H1 (cell line): ENCODE data around the gene ALK. TPM values are rescaled to one million over a fixed set of nuclear protein-coding genes. Genes with fewer than 3 reads are reported as not detected.

ENCODE experiments used
- EGR1 ChIP-seq: IDR thresholded peaks from 2 replicates; pipeline ENCODE4 v1.6.1; 2011; ENCODE audit warnings: low read depth, low read length, borderline replicate concordance
- GTF2F1 ChIP-seq: IDR thresholded peaks from 2 replicates; pipeline ENCODE4 v1.6.1; 2012; ENCODE audit warnings: low read depth, low read length, improper control_type of control experiment, borderline replicate concordance
- JUND ChIP-seq: IDR thresholded peaks from 2 replicates; pipeline ENCODE4 v1.6.1; 2011; ENCODE audit warnings: mild to moderate bottlenecking, improper control_type of control experiment, low read length
- NANOG ChIP-seq: IDR thresholded peaks from 2 replicates; pipeline ENCODE4 v1.6.1; 2011; ENCODE audit warnings: low read length, low read depth, mild to moderate bottlenecking, inconsistent platforms; ENCODE audit not compliant: insufficient read depth, poor library complexity, severe bottlenecking
- RAD21 ChIP-seq, 2 experiments: IDR thresholded peaks in 1 of 2; conservative IDR thresholded peaks in 1 of 2; 2 replicates each; pipeline ENCODE4 v1.6.1; 2011; ENCODE audit warnings: low read depth in 2 of 2, low read length in 2 of 2, improper control_type of control experiment in 1 of 2, inconsistent platforms in 1 of 2, mild to moderate bottlenecking in 1 of 2, moderate library complexity in 1 of 2
- RNF2 ChIP-seq: fragments of 200-900, 300-1000 bp; sonication (generic); IDR thresholded peaks from 2 replicates; pipeline ENCODE4 v1.7.1; 2016; ENCODE audit warnings: borderline replicate concordance, low read depth, mild to moderate bottlenecking, antibody characterized with exemption, low read length; ENCODE audit not compliant: poor library complexity, severe bottlenecking; ENCODE audit errors: missing control alignments
- polyA plus RNA-seq, 7 experiments: library from polyadenylated mRNA; depleted of rRNA in 3 of 7; stranded (reverse) in 5 of 7; unstranded in 2 of 7; fragments of >200 nt in 5 of 7; fragments of 200-250 nt in 2 of 7; gene quantifications; 1 replicate in 5 of 7; 2 replicates in 1 of 7; 4 replicates in 1 of 7; pipeline versions ENCODE4 v1.2.1 to v1.2.3, GENCODE V29; 2011 to 2013; ENCODE audit warnings: missing spikeins in 2 of 7, mixed read lengths in 2 of 7
- total RNA-seq: library from RNA; stranded (reverse); fragmentation: NEBNext Ultra II Directional; extraction: Animal tissue kit (Norgen Biotek cat#: 25700); gene quantifications from 2 replicates; pipeline ENCODE4 v1.2.1, GENCODE V29; 2021
- TF ChIP-seq, protein P1 (sequence below): fragments of 300-600 bp; sonication (generic); IDR thresholded peaks from 2 replicates; pipeline ENCODE4 v1.7.1; 2012; ENCODE audit warnings: low read length, moderate library complexity, mild to moderate bottlenecking, inconsistent platforms; ENCODE audit not compliant: insufficient replicate concordance
- TF ChIP-seq, protein P2 (sequence below), 3 experiments: IDR thresholded peaks; 1 replicate in 2 of 3; 2 replicates in 1 of 3; pipeline versions ENCODE4 v1.5.1 to v1.6.1; 2011; ENCODE audit warnings: low read length in 3 of 3, mild to moderate bottlenecking in 3 of 3, inconsistent platforms in 2 of 3, low read depth in 1 of 3, moderate library complexity in 1 of 3; ENCODE audit not compliant: insufficient read depth in 1 of 3; ENCODE audit errors: control extremely low read depth in 1 of 3

Gene ALK
- total and polyA plus RNA-seq, 2 of the 8 experiments (the other 6 are each of a cell fraction or from before 2014, with no cell fraction given), result 0.02 to 0.09 TPM

DNA sequence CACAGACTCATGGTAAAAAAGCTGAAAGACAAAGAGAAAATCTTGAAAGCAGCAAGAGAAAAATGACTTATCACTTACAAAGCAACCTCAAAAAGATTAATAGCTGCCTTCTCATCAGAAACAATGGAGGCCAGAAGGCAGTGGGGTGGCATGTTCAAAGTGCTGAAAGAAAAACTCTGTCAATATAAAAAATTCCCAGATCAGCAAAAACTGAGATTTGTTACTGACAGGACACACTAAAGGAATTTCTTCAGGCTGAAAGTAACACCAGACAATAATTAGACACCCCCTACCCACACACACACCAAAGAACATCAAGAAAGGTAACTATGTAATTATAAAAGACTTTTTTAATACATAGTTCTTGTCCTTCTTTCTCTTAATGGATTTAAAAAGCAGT lies 495.0 kb downstream of the ALK start (continued):
- TF ChIP-seq, protein P1, sequence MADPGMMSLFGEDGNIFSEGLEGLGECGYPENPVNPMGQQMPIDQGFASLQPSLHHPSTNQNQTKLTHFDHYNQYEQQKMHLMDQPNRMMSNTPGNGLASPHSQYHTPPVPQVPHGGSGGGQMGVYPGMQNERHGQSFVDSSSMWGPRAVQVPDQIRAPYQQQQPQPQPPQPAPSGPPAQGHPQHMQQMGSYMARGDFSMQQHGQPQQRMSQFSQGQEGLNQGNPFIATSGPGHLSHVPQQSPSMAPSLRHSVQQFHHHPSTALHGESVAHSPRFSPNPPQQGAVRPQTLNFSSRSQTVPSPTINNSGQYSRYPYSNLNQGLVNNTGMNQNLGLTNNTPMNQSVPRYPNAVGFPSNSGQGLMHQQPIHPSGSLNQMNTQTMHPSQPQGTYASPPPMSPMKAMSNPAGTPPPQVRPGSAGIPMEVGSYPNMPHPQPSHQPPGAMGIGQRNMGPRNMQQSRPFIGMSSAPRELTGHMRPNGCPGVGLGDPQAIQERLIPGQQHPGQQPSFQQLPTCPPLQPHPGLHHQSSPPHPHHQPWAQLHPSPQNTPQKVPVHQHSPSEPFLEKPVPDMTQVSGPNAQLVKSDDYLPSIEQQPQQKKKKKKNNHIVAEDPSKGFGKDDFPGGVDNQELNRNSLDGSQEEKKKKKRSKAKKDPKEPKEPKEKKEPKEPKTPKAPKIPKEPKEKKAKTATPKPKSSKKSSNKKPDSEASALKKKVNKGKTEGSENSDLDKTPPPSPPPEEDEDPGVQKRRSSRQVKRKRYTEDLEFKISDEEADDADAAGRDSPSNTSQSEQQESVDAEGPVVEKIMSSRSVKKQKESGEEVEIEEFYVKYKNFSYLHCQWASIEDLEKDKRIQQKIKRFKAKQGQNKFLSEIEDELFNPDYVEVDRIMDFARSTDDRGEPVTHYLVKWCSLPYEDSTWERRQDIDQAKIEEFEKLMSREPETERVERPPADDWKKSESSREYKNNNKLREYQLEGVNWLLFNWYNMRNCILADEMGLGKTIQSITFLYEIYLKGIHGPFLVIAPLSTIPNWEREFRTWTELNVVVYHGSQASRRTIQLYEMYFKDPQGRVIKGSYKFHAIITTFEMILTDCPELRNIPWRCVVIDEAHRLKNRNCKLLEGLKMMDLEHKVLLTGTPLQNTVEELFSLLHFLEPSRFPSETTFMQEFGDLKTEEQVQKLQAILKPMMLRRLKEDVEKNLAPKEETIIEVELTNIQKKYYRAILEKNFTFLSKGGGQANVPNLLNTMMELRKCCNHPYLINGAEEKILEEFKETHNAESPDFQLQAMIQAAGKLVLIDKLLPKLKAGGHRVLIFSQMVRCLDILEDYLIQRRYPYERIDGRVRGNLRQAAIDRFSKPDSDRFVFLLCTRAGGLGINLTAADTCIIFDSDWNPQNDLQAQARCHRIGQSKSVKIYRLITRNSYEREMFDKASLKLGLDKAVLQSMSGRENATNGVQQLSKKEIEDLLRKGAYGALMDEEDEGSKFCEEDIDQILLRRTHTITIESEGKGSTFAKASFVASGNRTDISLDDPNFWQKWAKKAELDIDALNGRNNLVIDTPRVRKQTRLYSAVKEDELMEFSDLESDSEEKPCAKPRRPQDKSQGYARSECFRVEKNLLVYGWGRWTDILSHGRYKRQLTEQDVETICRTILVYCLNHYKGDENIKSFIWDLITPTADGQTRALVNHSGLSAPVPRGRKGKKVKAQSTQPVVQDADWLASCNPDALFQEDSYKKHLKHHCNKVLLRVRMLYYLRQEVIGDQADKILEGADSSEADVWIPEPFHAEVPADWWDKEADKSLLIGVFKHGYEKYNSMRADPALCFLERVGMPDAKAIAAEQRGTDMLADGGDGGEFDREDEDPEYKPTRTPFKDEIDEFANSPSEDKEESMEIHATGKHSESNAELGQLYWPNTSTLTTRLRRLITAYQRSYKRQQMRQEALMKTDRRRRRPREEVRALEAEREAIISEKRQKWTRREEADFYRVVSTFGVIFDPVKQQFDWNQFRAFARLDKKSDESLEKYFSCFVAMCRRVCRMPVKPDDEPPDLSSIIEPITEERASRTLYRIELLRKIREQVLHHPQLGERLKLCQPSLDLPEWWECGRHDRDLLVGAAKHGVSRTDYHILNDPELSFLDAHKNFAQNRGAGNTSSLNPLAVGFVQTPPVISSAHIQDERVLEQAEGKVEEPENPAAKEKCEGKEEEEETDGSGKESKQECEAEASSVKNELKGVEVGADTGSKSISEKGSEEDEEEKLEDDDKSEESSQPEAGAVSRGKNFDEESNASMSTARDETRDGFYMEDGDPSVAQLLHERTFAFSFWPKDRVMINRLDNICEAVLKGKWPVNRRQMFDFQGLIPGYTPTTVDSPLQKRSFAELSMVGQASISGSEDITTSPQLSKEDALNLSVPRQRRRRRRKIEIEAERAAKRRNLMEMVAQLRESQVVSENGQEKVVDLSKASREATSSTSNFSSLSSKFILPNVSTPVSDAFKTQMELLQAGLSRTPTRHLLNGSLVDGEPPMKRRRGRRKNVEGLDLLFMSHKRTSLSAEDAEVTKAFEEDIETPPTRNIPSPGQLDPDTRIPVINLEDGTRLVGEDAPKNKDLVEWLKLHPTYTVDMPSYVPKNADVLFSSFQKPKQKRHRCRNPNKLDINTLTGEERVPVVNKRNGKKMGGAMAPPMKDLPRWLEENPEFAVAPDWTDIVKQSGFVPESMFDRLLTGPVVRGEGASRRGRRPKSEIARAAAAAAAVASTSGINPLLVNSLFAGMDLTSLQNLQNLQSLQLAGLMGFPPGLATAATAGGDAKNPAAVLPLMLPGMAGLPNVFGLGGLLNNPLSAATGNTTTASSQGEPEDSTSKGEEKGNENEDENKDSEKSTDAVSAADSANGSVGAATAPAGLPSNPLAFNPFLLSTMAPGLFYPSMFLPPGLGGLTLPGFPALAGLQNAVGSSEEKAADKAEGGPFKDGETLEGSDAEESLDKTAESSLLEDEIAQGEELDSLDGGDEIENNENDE, result no peak
- no peak for TF ChIP-seq EGR1
- no peak for TF ChIP-seq RAD21 (IDR thresholded peaks at IDR 0.05 in 1 of 2, conservative IDR thresholded peaks at IDR 0.05 in 1 of 2; ENCODE audit: low read depth in 2 of 2, low read length in 2 of 2)
- no peak for TF ChIP-seq NANOG
- TF ChIP-seq GTF2F1, result no peak
- no peak for TF ChIP-seq JUND
- TF ChIP-seq, protein P2, sequence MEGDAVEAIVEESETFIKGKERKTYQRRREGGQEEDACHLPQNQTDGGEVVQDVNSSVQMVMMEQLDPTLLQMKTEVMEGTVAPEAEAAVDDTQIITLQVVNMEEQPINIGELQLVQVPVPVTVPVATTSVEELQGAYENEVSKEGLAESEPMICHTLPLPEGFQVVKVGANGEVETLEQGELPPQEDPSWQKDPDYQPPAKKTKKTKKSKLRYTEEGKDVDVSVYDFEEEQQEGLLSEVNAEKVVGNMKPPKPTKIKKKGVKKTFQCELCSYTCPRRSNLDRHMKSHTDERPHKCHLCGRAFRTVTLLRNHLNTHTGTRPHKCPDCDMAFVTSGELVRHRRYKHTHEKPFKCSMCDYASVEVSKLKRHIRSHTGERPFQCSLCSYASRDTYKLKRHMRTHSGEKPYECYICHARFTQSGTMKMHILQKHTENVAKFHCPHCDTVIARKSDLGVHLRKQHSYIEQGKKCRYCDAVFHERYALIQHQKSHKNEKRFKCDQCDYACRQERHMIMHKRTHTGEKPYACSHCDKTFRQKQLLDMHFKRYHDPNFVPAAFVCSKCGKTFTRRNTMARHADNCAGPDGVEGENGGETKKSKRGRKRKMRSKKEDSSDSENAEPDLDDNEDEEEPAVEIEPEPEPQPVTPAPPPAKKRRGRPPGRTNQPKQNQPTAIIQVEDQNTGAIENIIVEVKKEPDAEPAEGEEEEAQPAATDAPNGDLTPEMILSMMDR (IDR thresholded peaks at IDR 0.05; ENCODE audit: control extremely low read depth in 1 of 3, insufficient read depth in 1 of 3, low read depth in 1 of 3, low read length in 3 of 3), result no peak
- no peak for TF ChIP-seq RNF2
